Ascending aorta (tissue), 2 donors: Measurements from ENCODE around the gene ZSCAN12. TPM values are rescaled to one million over a fixed set of nuclear protein-coding genes. Genes with fewer than 3 reads are reported as not detected.

Source experiments
- DNase-seq, 2 donors: peaks; one replicate each; pipeline ENCODE4 v3.0.0-alpha.2; 2019; ENCODE audit warnings: low spot score in 2 of 2
- H3K27ac ChIP-seq, 2 donors: fragments of 200-600 bp; sonication (generic); one replicate each; pipeline ENCODE4 v1.5.1; 2016 to 2017; ENCODE audit warnings: mild to moderate bottlenecking in 1 of 2
- H3K27me3 ChIP-seq: fragments of 200-600 bp; sonication (generic); one replicate; pipeline ENCODE4 v1.5.1; 2017
- H3K36me3 ChIP-seq, 2 donors: fragments of 200-600 bp; sonication (generic); one replicate each; pipeline ENCODE4 v1.5.1; 2016
- H3K4me1 ChIP-seq, 2 donors: fragments of 200-600 bp; sonication (generic); one replicate each; pipeline ENCODE4 v1.5.1; 2016 to 2017; ENCODE audit warnings: mild to moderate bottlenecking in 1 of 2
- H3K4me3 ChIP-seq, 2 donors: fragments of 200-600 bp; sonication (generic); one replicate each; pipeline ENCODE4 v1.5.1; 2016 to 2017; ENCODE audit warnings: mild to moderate bottlenecking in 1 of 2
- H3K9me3 ChIP-seq, 2 donors: fragments of 200-600 bp; sonication (generic); one replicate each; pipeline ENCODE4 v1.5.1; 2016
- CTCF ChIP-seq, 3 experiments: fragments of 200-600 bp in 2 of 3; fragments of 450-650 bp in 1 of 3; sonication (generic) in 2 of 3; IDR thresholded peaks; one replicate each; pipeline ENCODE4 v1.5.1; 2016 to 2019; ENCODE audit warnings: antibody characterized with exemption in 3 of 3, mild to moderate bottlenecking in 1 of 3, moderate library complexity in 1 of 3
- intact Hi-C: fragments of 100-400 bp; cut with DNase I; formaldehyde crosslinking; loops from one replicate; pipeline ENCODE4 v1.15.1; 2023
- total RNA-seq: library from RNA; depleted of rRNA; stranded (reverse); fragments of >200 nt; gene quantifications from one replicate; pipeline ENCODE4 v1.1.0, GENCODE V29; 2016

ZSCAN12 gene
- total RNA-seq, 1 donor from 2014 or later: 5.3 TPM

- H3K27ac ChIP-seq: no peak overlapping the region
- no peak overlapping the region for H3K4me3 ChIP-seq
- no peak for DNase-seq
- peaks cover 7 to 13% of the 10 kb centered on the region in 2 donors for H3K36me3 ChIP-seq
- intact Hi-C loops: no loop called here
- H3K9me3 ChIP-seq: peaks cover 0 to 9% of the 10 kb centered on the region in 2 donors
- H3K4me1 ChIP-seq: no peaks in the 10 kb centered on the region
- TF ChIP-seq CTCF (IDR thresholded peaks at IDR 0.05): no peak
- no peaks in the 10 kb centered on the region for H3K27me3 ChIP-seq
Observed at GRCh38 chr6:28424163-28424562, 24.6 kb upstream of the ZSCAN12 start.

GRCh38 chr6:28423546-28423945 lies 24.0 kb upstream of the ZSCAN12 start:
- intact Hi-C loops: no loop called here
- DNase-seq: no peak
- H3K4me3 ChIP-seq: no peak overlapping the region
- H3K27ac ChIP-seq: no peak overlapping the region
- peaks cover 0 to 9% of the 10 kb centered on the region in 2 donors for H3K9me3 ChIP-seq
- no peaks in the 10 kb centered on the region for H3K27me3 ChIP-seq
- TF ChIP-seq CTCF (IDR thresholded peaks at IDR 0.05): no peak
- H3K4me1 ChIP-seq: no peaks in the 10 kb centered on the region
- peaks cover 7 to 13% of the 10 kb centered on the region in 2 donors for H3K36me3 ChIP-seq

GRCh38 chr6:28413681-28414080 lies 14.1 kb upstream of the ZSCAN12 start:
- no peak for DNase-seq
- Histone ChIP-seq H3K36me3 (no peaks in the 10 kb centered on the region), H3K27ac (no peak overlapping the region), H3K9me3 (no peaks in the 10 kb centered on the region), H3K4me3 (no peak overlapping the region), H3K27me3 (no peaks in the 10 kb centered on the region), H3K4me1 (no peaks in the 10 kb centered on the region)
- intact Hi-C loops: no loop called here
- TF ChIP-seq CTCF (IDR thresholded peaks at IDR 0.05): no peak

GRCh38 chr6:28410767-28411166 lies 11.2 kb upstream of the ZSCAN12 start:
- intact Hi-C loops: no loop called here
- no peaks in the 10 kb centered on the region for H3K27me3 ChIP-seq
- no peaks in the 10 kb centered on the region for H3K36me3 ChIP-seq
- no peak for TF ChIP-seq CTCF (IDR thresholded peaks at IDR 0.05)
- no peaks in the 10 kb centered on the region for H3K4me1 ChIP-seq
- no peak overlapping the region for H3K27ac ChIP-seq
- no peak for DNase-seq
- no peak overlapping the region for H3K4me3 ChIP-seq
- H3K9me3 ChIP-seq: no peaks in the 10 kb centered on the region

- DNase-seq: no peak
- H3K9me3 ChIP-seq: no peaks in the 10 kb centered on the region
- no peak overlapping the region for H3K27ac ChIP-seq
- TF ChIP-seq CTCF (IDR thresholded peaks at IDR 0.05): no peak
- H3K4me1 ChIP-seq: no peaks in the 10 kb centered on the region
- intact Hi-C loops: no loop called here
- H3K27me3 ChIP-seq: no peaks in the 10 kb centered on the region
- no peaks in the 10 kb centered on the region for H3K36me3 ChIP-seq
- no peak overlapping the region for H3K4me3 ChIP-seq
Observed at GRCh38 chr6:28408076-28408802, 8.7 kb upstream of the ZSCAN12 start.
